Hair follicular keratinocyte (primary cell): ENCODE data around the gene NIPAL1. TPM values are rescaled to one million over a fixed set of nuclear protein-coding genes. Genes with fewer than 3 reads are reported as not detected.

Source experiments
- total RNA-seq: library from RNA; depleted of rRNA; stranded (reverse); fragments of >200 nt; gene quantifications from 2 replicates; pipeline ENCODE4 v1.2.3, GENCODE V29; 2015

NIPAL1 gene
- total RNA-seq: 9.4 and 13.7 TPM in 2 replicates

GRCh38 chr4:48016141-48017107 is at the start of gene NIPAL1, which contains the start of gene CNGA1:
Gene NIPAL1 (plus strand): TSS chr4:48016772. CDS start chr4:48016840, 68 bp downstream.
Gene CNGA1 (minus strand): TSS chr4:48016681. CDS start chr4:47952689, 63,992 bp downstream.

Other genes with a start within 250 kb of the NIPAL1 start
- 0.16 TPM in 1 of 2 replicates, not detected in the other for gene CORIN, start 178.7 kb upstream of the NIPAL1 start, total RNA-seq
- gene NFXL1, start 102.2 kb upstream of the NIPAL1 start, total RNA-seq: 7.7 and 8.2 TPM in 2 replicates
- 0.08 and 0.19 TPM in 2 replicates for gene CNGA1, start 91 bp upstream of the NIPAL1 start, total RNA-seq
- gene TXK, start 117.5 kb downstream of the NIPAL1 start, total RNA-seq: not detected in 2 replicates